GM21717 (cell line): ENCODE measurements around the gene PRAME.
"Not testable (repeated sequence)": the region's sequence is repeated elsewhere in the genome, so short reads cannot be mapped to it uniquely, and the experiment has no call there.

Source experiments
- ATAC-seq: cut with Tn5 transposase; IDR thresholded peaks from one replicate; pipeline ENCODE4 v1.9.1; 2021; ENCODE audit warnings: mild to moderate bottlenecking, moderate library complexity; ENCODE audit not compliant: unreplicated experiment

PRAME gene

DNA sequence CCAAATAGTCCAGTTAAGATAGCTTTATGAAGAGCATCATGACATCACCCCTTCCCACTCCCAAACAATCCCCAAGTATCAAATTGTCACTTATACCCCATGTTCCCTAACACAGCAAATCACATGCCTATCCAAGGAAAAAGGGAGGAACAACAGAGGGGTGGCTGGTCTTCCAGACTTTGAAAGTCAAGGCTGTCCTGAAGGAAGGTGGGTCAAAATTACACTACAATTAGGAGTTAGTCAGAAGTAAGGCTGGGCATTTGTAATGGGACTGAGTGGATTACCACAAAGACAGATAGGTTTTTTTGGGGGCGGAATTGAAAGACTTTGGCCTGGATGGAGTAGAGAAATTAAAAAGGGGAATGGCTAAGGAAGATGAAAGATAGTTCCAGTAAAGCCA, 5.9 kb downstream of the PRAME start:
- ATAC-seq = no peak

DNA sequence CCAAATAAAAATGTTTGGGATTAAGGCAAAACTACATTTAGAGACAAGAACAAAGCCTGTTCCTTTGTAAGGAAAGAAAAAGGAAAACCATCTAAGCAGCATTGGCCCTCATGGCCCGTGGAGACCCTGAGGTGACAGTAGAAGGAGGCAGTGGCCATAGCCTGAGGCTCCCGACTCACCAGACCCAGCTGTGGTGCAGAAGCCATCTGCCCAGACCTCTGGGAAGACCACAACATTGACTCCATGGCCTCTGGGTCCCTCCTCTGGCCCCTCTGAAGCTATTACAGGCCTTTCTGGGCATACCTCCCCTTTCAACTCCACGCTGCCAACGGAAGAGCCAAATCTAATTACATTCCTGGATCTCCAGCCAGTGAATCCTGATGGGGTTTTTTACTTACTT, 6.4 kb downstream of the PRAME start:
- ATAC-seq = no peak

DNA sequence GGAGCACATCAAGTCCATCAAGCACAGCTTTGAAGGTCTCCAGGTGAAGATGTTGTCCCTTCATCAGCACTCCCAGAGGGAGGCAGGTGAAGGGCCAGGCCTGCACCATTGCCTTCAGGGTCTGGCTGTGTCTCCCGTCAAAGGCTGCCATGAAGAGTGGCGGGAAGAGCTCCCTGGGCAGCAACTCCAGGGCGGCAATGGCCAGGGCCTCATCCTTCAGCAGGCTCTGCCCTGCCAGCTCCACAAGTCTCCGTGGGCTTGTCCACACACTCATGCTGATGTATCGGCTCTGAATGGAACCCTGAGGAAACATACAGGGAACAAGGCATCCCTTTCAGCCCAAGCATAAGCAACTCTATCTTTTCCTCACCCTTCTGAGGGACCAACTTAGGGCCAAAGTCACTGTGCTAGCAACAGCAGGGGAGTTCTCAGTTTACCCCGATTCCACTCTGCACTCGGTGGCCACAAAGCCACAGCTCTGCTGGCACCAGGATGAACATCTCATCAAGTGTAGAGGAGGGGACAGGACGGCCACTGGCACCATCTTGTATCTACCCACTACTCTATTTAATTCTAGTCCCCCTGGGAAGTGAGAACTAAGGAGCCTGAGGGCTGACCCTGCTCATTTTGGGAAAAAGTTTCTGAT, 8.2 kb downstream of the PRAME start:
- no peak for ATAC-seq

DNA sequence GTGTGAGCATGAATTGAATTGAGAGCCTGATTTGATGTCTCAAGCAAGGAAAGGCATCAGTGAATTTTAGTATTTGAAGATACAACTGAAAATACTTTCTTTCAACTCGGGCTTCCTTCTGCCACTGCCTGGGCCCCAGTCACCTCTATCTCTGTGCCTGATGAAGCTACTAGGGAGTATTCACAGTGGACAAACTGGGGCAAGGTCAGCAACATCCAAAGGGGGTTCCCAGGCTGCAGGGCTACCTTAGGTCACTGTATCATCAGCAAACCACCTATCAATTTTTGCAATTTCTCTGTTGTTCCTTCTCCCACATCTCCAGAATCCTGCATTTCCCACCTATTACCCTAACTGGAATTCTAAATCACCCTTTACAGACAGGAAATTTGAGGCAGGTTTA, 10.2 kb downstream of the PRAME start:
- ATAC-seq = no peak

DNA sequence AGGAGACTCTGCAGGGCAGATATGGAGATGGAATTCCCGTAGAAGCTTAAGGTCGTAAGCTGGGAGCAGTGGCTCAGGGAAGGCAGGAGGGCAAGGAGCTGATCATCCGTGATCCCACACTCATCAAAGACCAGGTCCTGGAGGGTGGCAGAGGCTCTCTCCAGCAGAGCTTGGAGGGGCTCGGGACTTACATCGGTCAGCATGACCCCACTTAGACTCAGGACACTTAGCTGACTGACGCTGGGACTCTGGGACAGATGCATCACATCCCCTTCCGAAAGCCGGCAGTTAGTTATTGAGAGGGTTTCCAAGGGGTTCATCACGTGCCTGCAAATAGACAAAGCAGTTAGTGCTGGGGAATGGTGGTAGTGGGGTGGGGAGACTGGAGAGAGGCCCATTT, 10.7 kb downstream of the PRAME start:
- ATAC-seq = no peak

DNA sequence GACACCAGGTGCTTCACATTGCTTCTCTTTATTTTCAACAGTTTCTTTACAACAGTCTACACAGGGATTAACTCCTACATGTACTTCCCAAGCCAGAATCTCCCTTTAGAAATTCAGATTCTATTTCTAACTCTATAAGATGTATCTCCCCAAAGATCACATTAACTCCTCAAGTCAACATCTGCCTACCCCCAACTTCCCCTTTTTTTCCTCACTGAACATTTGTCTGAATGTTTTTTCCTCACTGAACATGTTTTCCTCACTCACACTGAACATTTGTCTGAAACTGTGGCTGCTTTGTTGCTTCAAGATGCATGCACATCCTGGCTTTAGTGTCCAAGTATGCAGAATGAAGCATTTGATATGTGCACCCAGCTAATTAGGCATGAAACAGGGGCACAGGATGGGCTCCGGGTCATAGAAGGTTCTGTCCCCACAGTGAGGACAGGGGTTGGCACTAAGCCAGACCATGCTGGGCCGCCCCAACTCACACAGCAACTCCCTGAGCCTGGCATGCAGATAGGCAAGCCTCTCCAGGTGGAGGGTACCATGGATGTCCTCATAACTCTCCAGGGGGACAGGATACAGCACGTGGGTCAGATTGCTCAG, 11.3 kb downstream of the PRAME start:
- no peak for ATAC-seq

- ATAC-seq = no peak
These were observed 11.8 kb downstream of the PRAME start for GRCh38 chr22:22547226-22547625.

DNA sequence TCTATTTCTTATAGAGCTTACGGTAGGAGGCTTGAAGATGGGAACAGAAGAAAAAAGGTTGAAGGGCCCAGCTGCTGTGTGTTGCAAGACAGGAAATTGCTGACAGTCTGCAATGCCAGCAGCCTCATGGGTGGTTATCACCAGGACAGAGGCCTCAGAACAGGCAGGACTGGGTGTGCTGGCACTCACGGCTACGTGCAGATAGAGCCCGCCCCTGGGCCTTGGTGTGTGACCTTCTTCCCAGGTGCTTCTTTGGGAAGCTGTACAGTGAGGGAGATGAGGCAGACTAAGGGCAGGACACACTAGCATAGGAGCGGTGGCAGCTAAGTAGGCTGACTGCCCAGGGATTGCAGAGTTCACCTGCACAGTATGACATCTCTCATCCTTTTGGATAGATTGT, 12.6 kb downstream of the PRAME start:
- ATAC-seq = no peak

DNA sequence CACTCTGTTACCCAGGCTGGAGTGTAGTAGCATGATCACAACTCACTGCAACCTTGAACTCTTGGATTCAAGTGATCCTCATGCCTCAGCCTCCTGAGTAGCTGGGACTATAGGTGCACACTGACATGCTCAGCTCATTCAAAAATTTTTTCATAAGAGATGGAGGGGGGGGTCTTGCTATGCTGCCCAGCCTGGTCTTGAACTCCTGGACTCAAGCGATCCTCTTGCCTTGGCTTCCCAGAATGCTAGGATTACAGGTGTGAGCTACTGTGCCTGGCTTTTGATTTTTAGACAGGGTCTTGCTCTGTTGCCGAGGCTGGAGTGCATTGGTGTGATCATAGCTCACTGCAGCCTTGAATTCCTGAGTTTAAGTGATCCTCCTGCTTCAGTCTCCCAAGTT, 14.0 kb downstream of the PRAME start:
- no peak for ATAC-seq

GRCh38 chr22:22538226-22538989, 20.7 kb downstream of the PRAME start:
- no peak for ATAC-seq

DNA sequence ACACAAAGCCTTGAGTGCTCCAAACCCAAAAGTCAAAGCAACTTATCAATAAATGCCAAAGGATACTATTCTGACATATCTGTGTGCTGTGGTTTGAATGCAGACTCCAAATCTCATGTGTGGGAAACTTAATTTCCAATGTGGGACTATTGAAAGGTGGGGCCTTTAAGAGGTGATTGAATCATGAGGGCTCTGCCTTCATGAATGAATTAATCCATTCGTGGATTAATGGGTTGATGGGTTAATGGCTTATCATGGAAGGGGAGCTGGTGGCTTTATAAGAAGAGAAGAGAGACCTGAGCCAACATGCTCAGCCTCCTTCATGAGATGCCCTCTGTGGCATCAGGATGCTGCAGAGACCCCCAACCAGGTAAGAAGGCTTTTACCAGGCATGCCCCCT, 22.1 kb downstream of the PRAME start:
- no peak for ATAC-seq

- ATAC-seq = no peak
These were observed 22.6 kb downstream of the PRAME start for GRCh38 chr22:22536515-22536914.

DNA sequence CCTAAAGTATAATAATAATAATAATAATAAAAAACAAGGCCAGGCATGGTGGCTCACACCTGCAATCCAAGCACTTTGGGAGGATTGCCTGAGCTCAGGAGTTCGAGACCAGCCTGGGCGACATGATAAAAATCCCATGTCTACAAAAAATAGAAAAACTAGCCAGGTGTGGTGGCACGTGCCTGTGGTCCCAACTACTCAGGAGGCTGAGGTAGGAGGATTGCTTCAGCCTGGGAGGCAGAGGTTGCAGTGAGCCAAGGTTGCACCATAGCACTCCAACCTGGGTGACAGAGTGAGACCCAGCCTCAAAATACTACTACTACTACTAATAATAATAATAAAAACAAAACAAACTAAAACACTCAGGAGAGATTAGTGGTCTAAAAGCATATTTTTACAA, 23.4 kb downstream of the PRAME start:
- no peak for ATAC-seq

DNA sequence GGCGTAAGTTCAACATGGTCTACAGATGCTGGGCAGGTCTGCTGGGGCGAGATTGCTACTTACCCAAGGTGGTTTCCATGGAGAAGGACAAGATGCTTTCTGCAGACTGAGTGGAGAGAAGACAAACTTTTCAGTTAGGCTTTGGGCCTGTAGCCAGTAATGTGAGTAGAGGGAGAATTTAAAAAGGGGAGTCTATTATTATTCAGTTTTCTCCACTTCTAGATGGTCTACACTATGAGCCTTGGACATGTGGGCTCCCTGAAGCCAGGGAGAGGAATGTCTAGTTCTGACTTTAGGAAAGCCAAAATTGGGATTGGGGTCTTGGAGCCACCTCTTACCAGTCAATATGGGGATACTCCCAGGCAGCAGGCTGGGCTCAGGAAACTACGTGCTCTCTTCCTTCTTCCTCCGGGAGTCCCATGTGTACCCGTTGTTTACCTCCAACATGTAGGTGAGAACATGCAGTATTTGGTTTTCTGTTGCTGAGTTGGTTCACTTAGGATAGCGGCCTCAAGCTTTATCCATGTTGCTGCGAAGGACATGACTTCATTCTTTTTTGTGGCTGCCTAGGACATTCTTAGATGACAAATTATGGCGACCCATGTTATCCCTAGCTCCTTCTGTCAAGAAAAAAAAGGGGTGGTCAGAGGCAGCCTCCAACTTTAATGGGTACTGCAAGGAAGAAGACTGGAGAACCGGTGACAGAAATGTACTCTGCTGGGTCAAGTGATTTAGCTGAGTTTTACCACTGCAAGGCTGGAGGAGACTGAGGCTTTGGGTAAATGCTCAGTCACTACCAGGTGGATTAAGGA, 24.3 kb downstream of the PRAME start:
- no peak for ATAC-seq

GRCh38 chr22:22533863-22534262, 25.2 kb downstream of the PRAME start:
- ATAC-seq = no peak

GRCh38 chr22:22533417-22533816, 25.6 kb downstream of the PRAME start:
- no peak for ATAC-seq

DNA sequence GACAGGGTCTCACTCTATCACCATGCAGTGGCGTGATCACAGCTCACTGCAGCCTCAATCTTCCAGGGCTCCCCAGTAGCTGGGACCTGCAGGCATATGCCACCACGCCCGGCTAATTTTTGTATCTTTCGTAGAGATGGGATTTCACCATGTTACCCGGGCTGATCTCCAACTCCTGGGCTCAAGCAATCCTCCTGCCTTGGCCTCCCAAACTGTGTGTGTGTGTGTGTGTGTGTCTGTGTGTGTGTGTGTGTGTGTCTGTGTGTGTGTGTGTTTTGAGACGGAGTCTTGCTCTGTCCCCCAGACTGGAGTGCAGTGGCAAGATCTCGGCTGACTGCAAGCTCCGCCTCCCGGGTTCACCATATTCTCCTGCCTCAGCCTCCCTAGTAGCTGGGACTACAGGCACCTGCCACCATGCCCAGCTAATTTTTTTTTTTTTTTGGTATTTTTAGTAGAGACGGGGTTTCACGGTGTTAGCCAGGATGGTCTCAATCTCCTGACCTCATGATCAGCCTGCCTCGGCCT, 26.5 kb downstream of the PRAME start:
- ATAC-seq = not testable (repeated sequence)

DNA sequence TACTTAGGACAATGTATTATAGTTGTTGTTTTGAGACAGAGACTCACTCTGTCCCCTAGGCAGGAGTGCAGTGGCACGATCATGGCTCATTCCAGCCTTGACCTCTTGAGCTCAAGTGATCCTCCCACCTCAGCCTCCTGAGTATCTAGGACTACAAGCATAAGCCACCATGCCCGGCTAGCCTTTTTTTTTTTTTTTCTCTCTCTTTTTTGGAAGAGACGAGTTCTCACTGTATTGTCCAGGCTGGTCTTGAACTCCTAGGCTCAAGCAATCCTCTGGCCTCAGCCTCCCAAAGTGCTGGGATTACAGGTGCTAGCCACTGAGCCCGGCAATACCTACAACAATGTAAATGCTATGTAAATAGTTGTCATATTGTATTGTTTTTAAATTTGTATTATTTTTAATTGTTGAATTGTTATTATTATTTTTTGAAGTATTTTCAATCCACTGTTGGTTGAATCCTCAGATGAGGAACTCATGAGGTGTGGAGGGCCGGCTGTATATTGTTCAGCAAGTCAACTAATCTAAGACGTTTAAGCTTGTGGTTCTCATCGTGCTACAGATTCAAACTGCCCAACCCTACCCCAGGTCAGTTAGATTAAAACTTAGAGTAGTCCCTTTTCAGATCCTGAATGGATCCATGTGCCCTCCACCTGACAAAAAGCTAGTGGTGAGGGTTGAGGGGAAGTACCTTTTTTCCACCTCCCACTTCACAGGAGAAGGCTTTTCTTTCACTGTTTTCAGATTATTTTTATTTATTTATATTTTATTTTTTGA, 27.1 kb downstream of the PRAME start:
- no peak for ATAC-seq

GRCh38 chr22:22528780-22529179, 30.3 kb downstream of the PRAME start:
- ATAC-seq = no peak

DNA sequence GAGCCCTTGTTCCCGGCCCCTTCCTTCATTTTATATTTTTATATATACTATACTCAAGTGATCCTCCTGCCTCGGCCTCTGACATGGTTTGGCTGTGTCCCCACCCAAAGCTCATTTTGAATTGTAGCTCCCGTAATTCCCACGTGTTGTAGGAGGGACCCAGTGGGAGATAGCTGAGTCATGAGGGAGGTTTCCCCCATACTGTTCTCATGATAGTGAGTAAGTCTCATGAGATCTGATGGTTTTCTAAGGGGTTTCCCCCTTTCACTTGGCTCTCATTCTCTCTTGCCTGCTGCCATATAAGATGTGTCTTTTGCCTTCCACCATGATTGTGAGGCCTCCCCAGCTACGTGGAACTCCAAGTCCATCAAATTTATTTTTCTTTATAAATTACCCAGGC, 31.8 kb downstream of the PRAME start:
- ATAC-seq = no peak
